Transverse colon (tissue), 4 donors: ENCODE data around the gene NUDCD2. TPM values are rescaled to one million over a fixed set of nuclear protein-coding genes. Genes with fewer than 3 reads are reported as not detected.

Source experiments
- DNase-seq: peaks from one replicate; pipeline ENCODE4 v3.0.0-alpha.2; 2019
- H3K27ac ChIP-seq, 4 donors: fragments of 200-600 bp; sonication (generic); 2 replicates each; pipeline ENCODE4 v1.5.1; 2016 to 2018; ENCODE audit warnings: inconsistent platforms in 4 of 4
- H3K27me3 ChIP-seq: fragments of 200-600 bp; sonication (generic); 2 replicates; pipeline ENCODE4 v1.5.1; 2017; ENCODE audit warnings: inconsistent platforms
- H3K36me3 ChIP-seq, 4 donors: fragments of 200-600 bp; sonication (generic); 2 replicates each; pipeline ENCODE4 v1.5.1; 2017 to 2019; ENCODE audit warnings: inconsistent platforms in 4 of 4
- H3K4me1 ChIP-seq, 4 donors: fragments of 200-600 bp; sonication (generic); 2 replicates each; pipeline ENCODE4 v1.5.1; 2017 to 2020; ENCODE audit warnings: inconsistent platforms in 4 of 4
- H3K4me3 ChIP-seq, 4 donors: fragments of 200-600 bp; sonication (generic); 1 replicate in 1 of 4; 2 replicates in 3 of 4; pipeline versions ENCODE4 v1.5.1 to v1.6.1; 2017 to 2019; ENCODE audit warnings: inconsistent platforms in 4 of 4
- H3K9me3 ChIP-seq, 2 donors: fragments of 200-600 bp; sonication (generic); 2 replicates each; pipeline ENCODE4 v1.5.1; 2017 to 2019; ENCODE audit warnings: inconsistent platforms in 2 of 2
- EP300 ChIP-seq: sonication (generic); formaldehyde crosslinking; IDR thresholded peaks from one replicate; pipeline ENCODE4 v1.6.1; 2017; ENCODE audit warnings: antibody characterized with exemption, low read depth
- POLR2A ChIP-seq: fragments of 450-650 bp; IDR thresholded peaks from one replicate; pipeline ENCODE4 v1.6.1; 2016; ENCODE audit warnings: antibody characterized with exemption, mild to moderate bottlenecking, moderate library complexity
- POLR2AphosphoS5 ChIP-seq, 3 donors: sonication (generic); formaldehyde crosslinking; IDR thresholded peaks; one replicate each; pipeline ENCODE4 v1.6.1; 2016; ENCODE audit warnings: antibody characterized with exemption in 3 of 3
- WGBS, 2 donors: methylation state at CpG; one replicate each; pipeline ENCODE4 v1.1.5; 2018; ENCODE audit warnings: low coverage in 1 of 2; 5-methylcytosine and 5-hydroxymethylcytosine counted together
- in situ Hi-C, 4 donors: fragments of 200-750 bp; cut with MboI; loops; one replicate each; pipeline versions ENCODE4 v1.15.0 to v1.15.1; 2017; ENCODE audit warnings: low sequenced_read_pairs in 3 of 4, low pct_ligation_motif_present in 1 of 4, low pct_unique_long_range_greater_than_20kb in 1 of 4
- intact Hi-C: fragments of 100-400 bp; cut with DNase I; formaldehyde crosslinking; loops from one replicate; pipeline ENCODE4 v1.15.1; 2023; ENCODE audit warnings: low total_unique reads
- total RNA-seq, 4 donors: library from RNA; depleted of rRNA; stranded (reverse); fragments of >200 nt; gene quantifications; one replicate each; pipeline ENCODE4 v1.1.0, GENCODE V29; 2016
- TF ChIP-seq, protein P1 (sequence below), 5 experiments: fragments of 200-600 bp in 3 of 5; fragments of 450-650 bp in 2 of 5; sonication (generic) in 3 of 5; IDR thresholded peaks; 1 replicate in 2 of 5; 2 replicates in 3 of 5; pipeline ENCODE4 v1.5.1; 2016 to 2017; ENCODE audit warnings: antibody characterized with exemption in 5 of 5, inconsistent platforms in 3 of 5, mild to moderate bottlenecking in 2 of 5, moderate library complexity in 1 of 5

Gene NUDCD2
- total RNA-seq, 4 donors from 2014 or later: 1.5 to 6.2 (median 3.1) TPM

DNA sequence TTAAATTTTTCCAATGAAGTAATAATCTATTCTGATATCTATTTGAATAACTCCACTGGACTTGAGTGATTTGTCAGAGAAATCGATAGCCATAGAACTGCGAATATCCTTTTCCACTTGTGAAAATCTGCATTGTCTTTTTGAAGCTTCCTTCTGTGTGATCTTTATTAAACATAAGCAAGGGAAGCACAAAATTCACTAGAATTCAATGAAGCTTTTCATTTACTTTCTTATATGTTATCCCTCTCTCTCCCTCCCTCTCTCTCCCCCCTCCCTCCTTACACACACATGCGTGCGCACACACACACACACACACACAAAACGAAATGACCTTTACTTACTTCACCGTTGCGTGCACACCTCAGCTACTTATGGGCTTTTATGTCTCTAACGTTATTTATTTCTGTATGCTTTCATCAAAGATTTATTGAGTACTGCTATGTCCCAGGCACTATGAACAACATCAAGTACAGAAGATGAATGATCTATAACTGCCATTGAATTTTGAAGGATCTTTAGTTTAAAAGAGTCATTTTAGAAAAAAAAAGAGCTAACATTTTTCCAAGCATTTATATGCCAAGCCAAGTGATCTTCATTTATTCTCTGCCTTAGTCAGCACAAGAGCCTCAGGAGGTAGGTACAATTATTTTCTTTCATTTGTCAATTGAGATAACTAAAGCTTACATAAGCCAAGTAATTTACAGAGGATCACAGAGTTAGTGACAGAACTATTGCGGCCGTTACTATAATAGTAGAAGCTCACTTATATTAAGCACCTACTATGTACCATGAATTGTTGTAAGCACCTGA is 55.3 kb downstream of the NUDCD2 start:
- intact Hi-C loops: no loop called here
- WGBS, 2 donors: 71 to 81% methylated on average over 9 to 10 of the region's 10 CpGs
- H3K36me3 ChIP-seq: no peaks in the 10 kb centered on the region
- H3K4me3 ChIP-seq: no peak overlapping the region
- H3K27ac ChIP-seq: no peak overlapping the region
- in situ Hi-C loops: no loop called here
- H3K9me3 ChIP-seq: no peaks in the 10 kb centered on the region
- peaks cover 0 to 13% (median 0%) of the 10 kb centered on the region in 4 donors for H3K4me1 ChIP-seq
- TF ChIP-seq POLR2A: no peak
- TF ChIP-seq, protein P1, sequence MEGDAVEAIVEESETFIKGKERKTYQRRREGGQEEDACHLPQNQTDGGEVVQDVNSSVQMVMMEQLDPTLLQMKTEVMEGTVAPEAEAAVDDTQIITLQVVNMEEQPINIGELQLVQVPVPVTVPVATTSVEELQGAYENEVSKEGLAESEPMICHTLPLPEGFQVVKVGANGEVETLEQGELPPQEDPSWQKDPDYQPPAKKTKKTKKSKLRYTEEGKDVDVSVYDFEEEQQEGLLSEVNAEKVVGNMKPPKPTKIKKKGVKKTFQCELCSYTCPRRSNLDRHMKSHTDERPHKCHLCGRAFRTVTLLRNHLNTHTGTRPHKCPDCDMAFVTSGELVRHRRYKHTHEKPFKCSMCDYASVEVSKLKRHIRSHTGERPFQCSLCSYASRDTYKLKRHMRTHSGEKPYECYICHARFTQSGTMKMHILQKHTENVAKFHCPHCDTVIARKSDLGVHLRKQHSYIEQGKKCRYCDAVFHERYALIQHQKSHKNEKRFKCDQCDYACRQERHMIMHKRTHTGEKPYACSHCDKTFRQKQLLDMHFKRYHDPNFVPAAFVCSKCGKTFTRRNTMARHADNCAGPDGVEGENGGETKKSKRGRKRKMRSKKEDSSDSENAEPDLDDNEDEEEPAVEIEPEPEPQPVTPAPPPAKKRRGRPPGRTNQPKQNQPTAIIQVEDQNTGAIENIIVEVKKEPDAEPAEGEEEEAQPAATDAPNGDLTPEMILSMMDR (IDR thresholded peaks at IDR 0.05): no peak
- TF ChIP-seq EP300: no peak
- TF ChIP-seq POLR2AphosphoS5 (IDR thresholded peaks at IDR 0.05): no peak
- H3K27me3 ChIP-seq: no peaks in the 10 kb centered on the region
- no peak for DNase-seq

DNA sequence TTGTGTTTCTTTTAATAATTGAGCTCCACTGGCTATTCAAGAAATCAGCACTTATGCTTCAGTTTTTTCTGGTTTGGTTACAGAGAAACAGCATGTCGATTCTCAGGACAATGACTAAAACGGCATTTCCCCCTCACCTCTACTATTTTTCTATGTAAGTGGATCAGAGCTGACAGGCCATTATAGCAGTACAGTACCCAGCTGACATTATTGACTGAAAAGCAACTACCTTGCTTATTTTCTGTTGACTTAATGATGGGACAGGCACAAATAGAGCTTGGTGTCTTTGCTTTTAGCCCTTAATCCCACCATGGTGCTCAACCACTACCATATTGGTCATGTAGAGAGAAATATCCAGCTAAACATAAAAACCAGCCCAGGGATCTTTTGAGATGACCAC is 57.9 kb downstream of the NUDCD2 start:
- WGBS, 2 donors: 56 to 83% methylated on average over 2 of the region's 2 CpGs
- no peak for DNase-seq
- Histone ChIP-seq H3K4me1 (peaks cover 0 to 3% (median 2%) of the 10 kb centered on the region in 4 donors), H3K4me3 (no peak overlapping the region), H3K36me3 (no peaks in the 10 kb centered on the region), H3K27me3 (no peaks in the 10 kb centered on the region), H3K27ac (no peak overlapping the region), H3K9me3 (no peaks in the 10 kb centered on the region)
- in situ Hi-C loops (no loop called here), intact Hi-C loops (no loop called here)
- TF ChIP-seq POLR2AphosphoS5 (IDR thresholded peaks at IDR 0.05) (no peak), POLR2A (no peak), EP300 (no peak)
- TF ChIP-seq, protein P1 (IDR thresholded peaks at IDR 0.05): no peak

DNA sequence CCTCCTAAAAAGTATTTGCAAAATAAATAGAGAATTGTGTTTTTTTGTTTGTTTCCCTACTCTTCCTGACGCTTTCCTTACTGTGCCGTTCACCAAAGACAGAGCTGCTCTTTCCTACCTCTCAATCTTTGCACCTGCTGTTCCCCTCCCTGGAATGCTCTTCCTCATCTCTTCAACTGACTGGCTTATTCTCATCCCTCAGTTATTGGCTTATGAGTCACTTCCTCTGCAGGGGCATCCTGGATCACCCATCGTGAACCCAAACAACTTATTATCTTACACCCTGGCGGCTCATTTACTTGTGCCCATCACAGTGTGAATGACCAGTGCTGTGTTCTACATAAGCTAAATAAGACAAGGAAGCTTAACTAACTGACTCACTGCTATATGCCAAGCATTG is 58.6 kb downstream of the NUDCD2 start:
- in situ Hi-C loops: no loop called here
- no peaks in the 10 kb centered on the region for H3K27me3 ChIP-seq
- WGBS, 2 donors: 77% methylated on average over 4 of the region's 4 CpGs
- H3K4me1 ChIP-seq: peaks cover 0 to 7% (median 4%) of the 10 kb centered on the region in 4 donors
- H3K9me3 ChIP-seq: no peaks in the 10 kb centered on the region
- intact Hi-C loops: no loop called here
- TF ChIP-seq POLR2AphosphoS5 (IDR thresholded peaks at IDR 0.05): no peak
- TF ChIP-seq POLR2A: no peak
- TF ChIP-seq, protein P1 (IDR thresholded peaks at IDR 0.05): no peak
- no peak for TF ChIP-seq EP300
- no peak overlapping the region for H3K27ac ChIP-seq
- no peak for DNase-seq
- H3K36me3 ChIP-seq: no peaks in the 10 kb centered on the region
- no peak overlapping the region for H3K4me3 ChIP-seq

DNA sequence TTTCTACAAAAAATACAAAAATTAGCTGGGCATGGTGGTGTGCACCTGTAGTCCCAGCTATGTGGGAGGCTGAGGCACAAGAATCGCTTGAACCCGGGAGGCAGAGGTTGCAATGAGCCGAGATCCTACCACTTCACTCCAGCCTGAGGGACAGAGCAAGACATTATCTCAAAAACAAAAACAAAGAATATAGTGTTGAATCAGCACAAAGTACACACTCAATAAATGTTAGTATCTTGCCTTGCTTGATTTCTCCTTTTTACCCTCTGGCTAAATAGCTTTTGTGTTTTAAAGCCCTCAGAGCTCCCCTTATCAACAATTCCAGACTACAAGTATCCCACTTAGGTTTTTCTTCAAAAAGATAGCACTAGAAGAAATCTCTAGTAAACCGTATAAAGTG is 60.0 kb downstream of the NUDCD2 start:
- Histone ChIP-seq H3K27ac (no peak overlapping the region), H3K4me3 (no peak overlapping the region), H3K9me3 (no peaks in the 10 kb centered on the region), H3K36me3 (no peaks in the 10 kb centered on the region), H3K4me1 (peaks cover 0 to 7% (median 4%) of the 10 kb centered on the region in 4 donors), H3K27me3 (no peaks in the 10 kb centered on the region)
- 57 to 70% methylated on average over 4 of the region's 4 CpGs for WGBS, 2 donors
- intact Hi-C loops (no loop called here), in situ Hi-C loops (no loop called here)
- TF ChIP-seq, protein P1 (IDR thresholded peaks at IDR 0.05): no peak
- no peak for TF ChIP-seq POLR2AphosphoS5 (IDR thresholded peaks at IDR 0.05)
- DNase-seq: no peak
